ENCODE data around the gene LMBR1.
"Not testable (repeated sequence)": the region's sequence is repeated elsewhere in the genome, so short reads cannot be mapped to it uniquely, and the experiment has no call there.

Gene LMBR1

DNA sequence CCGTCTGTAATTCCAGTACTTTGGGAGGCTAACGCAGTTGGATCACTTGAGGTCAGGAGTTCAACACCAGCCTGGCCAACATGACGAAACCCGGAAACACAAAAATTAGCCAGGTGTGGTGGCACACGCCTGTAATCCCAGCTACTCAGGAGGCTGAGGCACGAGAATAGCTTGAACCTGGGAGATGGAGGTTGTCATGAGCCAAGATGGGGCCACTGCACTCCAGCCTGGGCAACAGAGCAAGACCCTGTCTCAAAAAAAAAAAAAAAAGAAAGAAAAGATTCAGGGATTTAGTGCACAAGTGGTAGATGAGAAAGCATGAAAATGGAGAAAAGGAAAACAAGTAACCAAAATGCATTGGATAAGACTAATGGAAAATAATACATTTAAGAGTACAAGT, 49.4 kb downstream of the LMBR1 start:
- not testable (repeated sequence) for DNase-seq

GRCh38 chr7:156843157-156843556, 49.8 kb downstream of the LMBR1 start:
- DNase-seq: no peak

DNA sequence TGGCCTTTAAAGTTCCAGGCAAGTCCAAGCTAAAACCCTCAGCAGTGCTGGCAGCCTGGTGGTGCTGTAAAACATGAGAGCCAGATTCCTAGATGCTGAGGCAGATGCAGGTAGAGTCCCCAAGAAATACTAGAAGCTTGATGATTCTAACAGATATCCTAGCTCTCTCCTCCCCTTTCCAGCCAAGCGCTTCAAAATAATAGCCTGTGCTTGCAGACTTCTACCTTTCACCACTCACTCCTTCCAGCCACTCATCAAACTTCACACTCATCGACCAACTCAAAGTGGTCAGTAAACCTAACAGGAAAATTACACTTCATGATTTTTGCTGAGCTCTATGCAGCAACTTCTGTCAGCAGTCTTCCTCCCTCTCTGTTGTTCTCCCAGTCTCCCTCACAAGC, 50.2 kb downstream of the LMBR1 start:
- DNase-seq: no peak

GRCh38 chr7:156842317-156842716, 50.7 kb downstream of the LMBR1 start:
- DNase-seq: no peak

- DNase-seq: no peak
Measured at GRCh38 chr7:156841497-156841896, 51.5 kb downstream of the LMBR1 start.

- DNase-seq: no peak
Measured at GRCh38 chr7:156840134-156840533, 52.8 kb downstream of the LMBR1 start.

DNA sequence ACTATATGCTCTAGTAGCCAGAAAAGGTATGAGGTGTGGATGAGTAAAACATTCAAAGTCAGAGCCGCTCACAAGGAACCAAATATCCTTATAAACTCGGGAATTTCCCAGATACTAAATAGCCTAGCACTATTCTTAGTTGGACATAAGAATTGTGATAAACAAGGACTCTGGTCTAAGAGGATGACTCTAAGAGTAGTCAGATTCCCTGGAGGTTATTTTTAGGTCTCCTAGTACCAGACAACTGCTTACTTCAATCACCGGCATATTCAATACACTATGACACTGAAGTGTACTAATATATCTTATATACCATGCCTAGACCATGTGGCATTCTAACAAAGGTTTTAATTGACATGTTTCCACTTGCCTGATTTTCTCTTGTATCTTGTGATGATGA, 56.5 kb downstream of the LMBR1 start:
- DNase-seq: no peak

- no peak for DNase-seq
Measured at GRCh38 chr7:156834462-156834861, 58.5 kb downstream of the LMBR1 start.

DNA sequence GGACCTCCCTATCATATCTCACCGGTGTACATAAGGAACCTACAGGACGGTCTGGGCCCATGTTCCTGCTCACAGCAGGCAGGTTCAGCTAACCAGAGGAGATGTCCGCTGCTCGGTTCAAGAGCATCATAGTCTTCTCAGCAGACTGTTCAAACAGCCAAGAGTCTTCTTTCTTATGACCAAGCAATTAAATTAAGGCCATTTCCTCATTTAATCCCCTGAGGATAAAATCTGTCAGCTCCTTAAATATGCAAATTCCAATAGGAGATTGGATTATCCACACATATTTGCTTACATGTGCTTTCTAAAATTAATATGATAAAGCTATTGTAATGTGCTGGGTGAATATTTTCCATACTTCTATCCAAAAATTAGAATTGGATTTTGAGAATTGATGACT, 59.7 kb downstream of the LMBR1 start:
- DNase-seq: no peak

GRCh38 chr7:156832195-156832877, 60.6 kb downstream of the LMBR1 start:
- no peak for DNase-seq

- no peak for DNase-seq
Measured at GRCh38 chr7:156829669-156830336, 63.2 kb downstream of the LMBR1 start.

- DNase-seq: no peak
Measured at GRCh38 chr7:156827587-156828203, 65.3 kb downstream of the LMBR1 start.

GRCh38 chr7:156823435-156823834, 69.5 kb downstream of the LMBR1 start:
- no peak for DNase-seq

DNA sequence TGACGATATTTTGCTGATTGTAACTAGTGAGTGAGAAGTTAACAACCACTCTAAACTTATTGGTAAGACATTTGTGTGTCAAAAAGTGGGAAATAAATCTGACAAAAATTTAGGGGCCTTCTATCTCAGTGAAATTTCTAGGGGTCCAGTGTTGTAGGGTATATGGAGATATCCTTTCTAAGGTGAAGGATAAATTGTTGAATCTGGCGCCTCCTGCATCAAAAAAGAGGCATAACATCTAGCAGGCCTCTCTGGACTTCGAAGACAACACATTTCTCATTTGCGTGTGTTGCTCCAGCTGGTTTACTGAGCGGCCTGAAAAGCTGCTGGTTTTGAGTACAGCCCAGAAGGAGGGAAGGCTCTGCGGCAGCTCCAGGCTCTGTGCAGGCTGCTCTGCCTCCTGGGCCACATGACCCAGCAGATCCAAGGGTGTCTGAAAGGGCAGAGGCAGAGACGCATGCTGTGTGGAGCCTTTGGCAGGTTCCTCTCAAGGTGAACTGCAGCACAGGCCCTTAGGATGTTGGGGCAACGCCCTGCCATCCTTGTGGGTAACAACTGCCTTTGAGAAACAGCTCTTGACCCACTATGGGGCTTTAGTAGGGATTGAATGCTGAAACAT, 72.4 kb downstream of the LMBR1 start:
- DNase-seq: no peak

DNA sequence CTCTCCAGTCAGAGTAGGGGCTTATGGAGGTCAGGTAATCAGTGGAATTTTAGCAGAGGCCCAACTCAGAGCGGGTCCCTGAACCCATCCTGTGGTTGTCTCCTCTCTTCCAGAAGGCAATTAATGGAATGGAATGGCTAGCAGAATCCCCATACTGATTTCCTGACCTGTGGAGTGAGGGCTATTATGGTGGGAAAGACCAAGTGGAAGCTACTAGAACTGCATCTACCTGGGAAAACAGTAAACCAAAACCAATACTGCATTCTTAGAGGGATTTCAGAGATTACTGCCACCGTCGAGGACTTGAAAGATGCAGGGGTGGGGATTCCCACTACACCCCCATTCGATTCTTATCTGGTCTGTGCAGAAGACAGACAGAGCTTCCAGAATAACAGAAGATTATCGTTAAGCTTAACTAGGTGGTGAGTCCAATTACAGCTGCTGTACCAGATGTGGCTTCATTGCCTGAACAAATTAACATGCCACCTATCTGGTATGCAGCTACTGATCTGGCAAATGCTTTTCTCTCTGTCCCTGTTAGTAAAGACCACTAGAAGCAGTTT, 73.2 kb downstream of the LMBR1 start:
- DNase-seq: no peak

- DNase-seq: no peak
Measured at GRCh38 chr7:156818133-156818532, 74.8 kb downstream of the LMBR1 start.

GRCh38 chr7:156816943-156817572, 75.9 kb downstream of the LMBR1 start:
- peak; percentile 9 for DNase-seq

DNA sequence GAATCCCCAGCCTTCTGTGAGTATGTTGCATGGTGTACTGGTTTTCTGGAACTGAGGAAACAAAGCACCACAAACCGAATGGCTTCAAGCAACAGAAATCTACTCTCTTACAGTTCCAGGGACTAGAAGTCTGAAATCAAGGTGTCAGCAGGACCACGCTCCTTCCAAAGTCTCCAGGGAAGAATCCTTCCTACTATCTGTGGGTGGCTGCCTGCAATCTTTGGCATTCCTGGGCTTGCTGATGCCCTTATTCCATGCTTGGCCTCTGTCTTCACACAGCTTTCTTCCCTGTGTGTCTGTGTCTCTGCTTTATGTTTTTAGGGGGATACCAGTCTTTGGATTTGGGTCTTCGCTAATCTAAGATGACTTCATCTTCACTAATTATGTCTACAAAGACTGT, 81.3 kb downstream of the LMBR1 start:
- no peak for DNase-seq

DNA sequence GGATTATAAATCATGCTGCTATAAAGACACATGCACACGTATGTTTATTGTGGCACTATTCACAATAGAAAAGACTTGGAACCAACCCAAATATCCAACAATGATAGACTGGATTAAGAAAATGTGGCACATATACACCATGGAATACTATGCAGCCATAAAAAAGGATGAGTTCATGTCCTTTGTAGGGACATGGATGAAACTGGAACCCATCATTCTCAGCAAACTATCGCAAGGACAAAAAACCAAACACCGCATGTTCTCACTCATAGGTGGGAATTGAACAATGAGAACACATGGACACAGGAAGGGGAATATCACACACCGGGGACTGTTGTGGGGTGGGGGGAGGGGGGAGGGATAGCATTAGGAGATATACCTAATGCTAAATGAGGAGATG, 89.3 kb downstream of the LMBR1 start:
- not testable (repeated sequence) for DNase-seq

DNA sequence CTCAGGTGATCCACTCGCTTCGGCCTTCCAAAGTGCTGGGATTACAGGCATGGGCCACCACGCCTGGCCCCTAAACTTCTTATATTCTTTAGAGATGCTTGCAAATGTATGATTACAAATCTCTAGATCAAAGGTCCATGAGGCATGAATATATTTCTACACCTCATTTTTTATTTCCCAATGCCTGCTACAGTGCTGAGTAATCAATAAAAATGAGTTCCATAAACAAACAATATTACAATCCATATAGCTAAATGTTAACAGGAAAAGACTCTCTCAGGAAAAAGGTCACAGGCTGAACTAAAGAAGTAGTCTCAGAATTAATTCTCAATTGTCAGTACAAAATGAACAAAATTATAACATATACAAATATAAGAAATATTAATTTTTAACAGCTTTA, 90.8 kb downstream of the LMBR1 start:
- DNase-seq: no peak

GRCh38 chr7:156795415-156795814, 97.6 kb downstream of the LMBR1 start:
- no peak for DNase-seq

- no peak for DNase-seq
Measured at GRCh38 chr7:156793334-156793733, 99.6 kb downstream of the LMBR1 start.

GRCh38 chr7:156792611-156793010, 100.4 kb downstream of the LMBR1 start:
- DNase-seq: no peak

Data from NCI-H1105 treated with DMSO at 0.1 percent for 48 hours (cell line).